ENCODE measurements around the gene CBX8. TPM values are rescaled to one million over a fixed set of nuclear protein-coding genes. Genes with fewer than 3 reads are reported as not detected.

Gene CBX8
- total and polyA plus RNA-seq, 2 of the 13 experiments (the other 11 are each of a cell fraction or from before 2014, with no cell fraction given), result 0.34 to 12.6 TPM

- TF ChIP-seq ZNF710 (CRISPR knock-in tag; IDR thresholded peaks at IDR 0.05; ENCODE audit: borderline replicate concordance) (no peak), IRX3 (CRISPR knock-in tag; IDR thresholded peaks at IDR 0.05; ENCODE audit: borderline replicate concordance, low read depth) (no peak), PAF1 (CRISPR knock-in tag; IDR thresholded peaks at IDR 0.05) (peak; percentile 91), MLLT10 (CRISPR knock-in tag; IDR thresholded peaks at IDR 0.05) (no peak), ZBTB26 (CRISPR knock-in tag; IDR thresholded peaks at IDR 0.05; ENCODE audit: borderline replicate concordance) (no peak), TERF1 (CRISPR knock-in tag; IDR thresholded peaks at IDR 0.05) (no peak), SMYD3 (CRISPR knock-in tag; IDR thresholded peaks at IDR 0.05) (no peak), ARID3A (IDR thresholded peaks at IDR 0.05; ENCODE audit: low read depth, low read length) (no peak), ZMAT3 (CRISPR knock-in tag; conservative IDR thresholded peaks at IDR 0.05) (no peak), ZFP90 (CRISPR knock-in tag; IDR thresholded peaks at IDR 0.05; ENCODE audit: borderline replicate concordance) (no peak), ZC3H13 (CRISPR knock-in tag; IDR thresholded peaks at IDR 0.05) (peak; percentile 98), MYC (CRISPR knock-in tag; IDR thresholded peaks at IDR 0.05; ENCODE audit: borderline replicate concordance) (0 out of 2 replicates have a peak, but pooled peaks have one; percentile 26), NR1H2 (CRISPR knock-in tag; IDR thresholded peaks at IDR 0.05; ENCODE audit: borderline replicate concordance, low read depth) (no peak), ZNF687 (CRISPR knock-in tag; IDR thresholded peaks at IDR 0.05) (peak; percentile 25), TBX2 (CRISPR knock-in tag; IDR thresholded peaks at IDR 0.05; ENCODE audit: borderline replicate concordance) (0 out of 2 replicates have a peak, but pooled peaks have one; percentile 31), ZNF441 (CRISPR knock-in tag; IDR thresholded peaks at IDR 0.05; ENCODE audit: borderline replicate concordance) (0 out of 2 replicates have a peak, but pooled peaks have one; percentile 25)
Observed at GRCh38 chr17:79786930-79787643, 9.8 kb downstream of the CBX8 start (continued).

All from HepG2 (cell line).